IPS-NIHi7 (cell line): ENCODE results near the gene UTP18.
"Not testable (repeated sequence)": the region's sequence is repeated elsewhere in the genome, so short reads cannot be mapped to it uniquely, and the experiment has no call there.

Experiments used
- DNase-seq: peaks from one replicate; pipeline ENCODE4 v3.0.0; 2012; ENCODE audit warnings: mixed read lengths; ENCODE audit errors: extremely low spot score

The UTP18 gene

DNA sequence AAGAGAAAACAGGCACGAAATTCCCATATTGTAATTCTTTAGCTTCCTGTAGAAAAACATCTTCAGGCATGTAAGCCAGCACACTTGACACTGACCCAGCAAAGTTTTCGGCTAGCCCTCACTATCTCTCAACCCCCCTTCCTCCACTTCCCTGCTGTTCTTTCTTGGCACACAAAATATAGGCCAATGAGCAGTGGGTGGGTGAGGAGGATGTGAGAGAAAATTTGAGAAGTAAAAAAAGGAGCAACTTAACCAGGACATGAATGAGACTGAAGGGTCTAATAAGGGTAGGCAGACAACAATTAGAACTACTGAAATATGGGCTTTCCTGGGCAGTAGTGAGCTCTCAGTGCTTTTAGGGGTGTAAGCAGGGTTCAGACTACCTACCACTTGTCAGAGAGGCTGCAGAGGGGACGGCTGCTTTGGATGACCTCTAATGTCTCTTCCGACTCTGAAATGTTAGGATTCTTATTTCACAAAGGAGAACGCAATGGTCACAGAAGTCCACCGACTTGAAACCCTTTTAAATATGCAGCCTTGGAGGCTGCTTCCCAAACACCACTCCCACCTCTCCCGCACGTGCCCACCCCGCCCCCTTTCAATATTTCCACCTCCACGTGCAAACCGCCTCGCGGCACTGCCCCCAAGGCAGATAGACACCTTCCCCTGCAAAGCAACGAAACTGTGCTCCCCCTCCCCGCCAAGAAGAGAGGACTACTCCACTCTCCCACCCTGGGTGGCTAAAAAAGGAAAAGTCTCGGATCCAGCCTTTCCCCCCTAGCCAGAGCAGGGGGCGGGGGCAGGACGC lies 1.4 kb upstream of the UTP18 start:
- peak; percentile 27 for DNase-seq

DNA sequence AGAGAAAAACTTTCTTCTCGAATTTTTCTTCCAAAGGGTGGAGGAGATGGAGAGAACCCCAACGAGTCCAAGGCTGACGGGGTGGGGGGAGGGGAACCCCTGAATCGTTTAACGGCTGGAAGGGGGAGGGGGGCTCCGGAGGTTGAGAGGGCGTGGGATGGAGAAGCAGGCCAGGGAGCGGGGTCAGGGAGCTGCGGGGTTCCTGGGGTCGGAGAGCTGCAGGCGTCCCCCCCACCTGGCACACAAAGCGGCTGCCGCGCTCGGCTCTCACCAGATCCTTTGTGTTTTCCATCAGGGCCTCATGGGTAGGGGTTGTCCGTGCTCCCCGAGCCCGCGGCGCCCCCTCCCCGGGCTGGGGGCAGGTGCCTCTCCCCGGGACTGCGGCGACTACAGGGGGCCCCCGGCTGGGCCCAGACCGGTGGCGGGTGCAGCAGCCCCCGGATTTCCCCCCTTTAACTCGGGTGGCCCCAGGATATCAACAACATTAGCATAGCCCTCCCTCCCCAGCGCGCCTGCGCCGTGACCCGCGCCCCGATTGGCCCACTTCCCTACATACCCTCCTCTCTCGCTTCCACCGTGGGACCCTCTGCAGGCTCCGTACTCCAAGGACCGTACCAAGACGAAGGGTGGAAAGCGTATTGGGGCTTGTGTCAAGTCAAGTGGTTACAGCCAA lies 646 bp upstream of the UTP18 start, which contains the start of gene MBTD1:
MBTD1 (minus strand) TSS at position 486 of the 673 bp plus-strand sequence. CDS start 34,888 bp downstream, outside the sequence.
- peak; percentile 97 for DNase-seq

DNA sequence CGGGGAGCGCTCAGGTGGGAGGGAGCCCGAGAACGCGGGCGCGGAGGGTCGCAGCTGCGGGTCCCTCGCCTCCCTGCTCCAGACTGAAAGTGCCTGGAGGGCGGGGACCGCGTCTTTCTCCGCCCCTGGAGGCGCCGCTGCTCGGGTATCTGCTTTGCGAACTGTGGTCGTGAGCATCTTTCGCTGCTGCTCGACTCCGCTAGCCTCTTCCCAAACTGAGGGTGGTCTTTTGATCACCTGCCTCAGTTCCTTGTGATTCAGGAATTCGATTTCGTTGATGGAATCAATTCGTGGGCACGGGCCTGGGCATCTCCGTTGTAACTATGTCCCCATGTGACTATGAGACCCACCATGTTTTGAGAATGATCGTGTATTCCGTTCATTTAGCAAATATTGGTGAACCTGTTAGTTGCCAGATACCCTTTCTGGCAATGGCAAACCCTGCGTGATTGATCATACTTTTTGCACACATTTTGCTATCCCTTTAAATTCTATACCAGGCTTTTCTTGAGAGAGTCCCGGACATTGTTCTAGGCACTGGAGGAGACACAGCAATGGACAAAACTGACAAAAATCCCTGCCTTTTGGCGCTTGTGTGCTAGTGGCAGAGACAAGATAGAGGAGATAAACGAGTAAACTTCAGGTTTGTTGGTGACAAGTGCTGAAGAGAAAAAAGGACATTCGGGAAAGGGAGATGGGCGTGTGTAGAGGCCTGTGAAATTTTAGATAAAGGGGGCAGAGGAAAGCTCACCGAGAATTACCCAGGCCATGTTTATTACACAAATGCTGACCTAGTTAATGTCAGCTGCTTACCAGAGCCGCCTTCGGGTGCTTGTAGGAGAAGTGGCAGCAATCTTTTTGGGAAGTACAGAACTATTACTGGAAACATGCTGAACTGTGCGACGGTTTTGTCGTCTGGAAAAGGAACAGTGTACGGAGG lies 948 bp downstream of the UTP18 start:
- DNase-seq = peak; percentile 81

DNA sequence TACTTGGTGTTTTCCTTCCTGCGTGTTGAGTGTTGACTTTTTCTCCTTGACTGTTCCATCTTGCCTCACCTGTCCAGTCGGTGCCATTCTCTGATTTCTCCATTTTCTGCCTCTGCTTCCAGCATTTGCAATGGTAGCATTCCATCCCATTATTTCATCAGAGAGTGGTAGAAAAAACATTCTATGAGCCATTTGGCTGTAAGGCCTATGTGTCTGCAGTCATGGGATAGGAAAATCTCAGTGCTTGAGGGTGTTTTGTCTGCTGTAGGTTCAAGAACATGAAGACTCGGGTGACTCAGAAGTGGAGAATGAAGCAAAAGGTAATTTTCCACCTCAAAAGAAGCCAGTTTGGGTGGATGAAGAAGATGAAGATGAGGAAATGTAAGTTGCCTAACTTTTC lies 2.7 kb downstream of the UTP18 start:
- DNase-seq = no peak

DNA sequence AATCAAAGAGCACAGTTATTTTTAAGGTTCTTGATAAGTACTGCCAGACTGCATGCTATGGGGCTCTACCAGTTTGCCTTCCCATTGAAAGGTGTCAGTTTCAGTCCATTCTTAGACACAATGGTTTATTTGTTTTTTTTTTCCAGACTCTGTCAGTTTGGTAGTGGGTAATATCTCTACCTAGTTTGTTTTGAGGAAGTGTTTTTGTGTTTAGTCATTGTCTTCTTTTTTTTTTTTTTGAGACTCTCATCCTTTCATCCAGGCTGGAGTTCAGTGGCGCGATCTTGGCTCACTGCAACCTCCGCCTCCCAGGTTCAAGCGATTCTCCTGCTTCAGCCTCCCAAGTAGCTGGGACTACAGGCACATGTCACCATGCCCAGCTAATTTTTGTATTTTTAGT lies 4.1 kb downstream of the UTP18 start:
- DNase-seq = not testable (repeated sequence)

DNA sequence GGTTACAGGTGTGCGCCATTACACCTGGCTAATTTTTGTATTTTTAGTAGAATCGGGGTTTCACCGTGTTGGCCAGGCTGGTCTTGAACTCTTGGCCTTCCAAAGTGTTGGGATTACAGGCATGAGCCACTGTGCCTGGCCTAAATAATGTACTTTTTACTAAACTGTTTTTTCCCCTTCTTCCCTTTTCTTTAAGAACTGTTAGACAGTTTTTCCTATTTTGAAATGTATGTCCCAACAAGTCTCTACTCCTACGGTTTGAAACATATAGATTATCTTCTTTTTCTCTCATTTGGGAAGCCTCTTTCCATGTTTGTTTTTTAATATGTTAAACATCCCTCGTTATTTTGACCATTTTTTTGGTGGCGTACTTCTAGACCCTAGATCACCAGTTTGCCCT lies 9.6 kb downstream of the UTP18 start:
- DNase-seq = no peak

DNA sequence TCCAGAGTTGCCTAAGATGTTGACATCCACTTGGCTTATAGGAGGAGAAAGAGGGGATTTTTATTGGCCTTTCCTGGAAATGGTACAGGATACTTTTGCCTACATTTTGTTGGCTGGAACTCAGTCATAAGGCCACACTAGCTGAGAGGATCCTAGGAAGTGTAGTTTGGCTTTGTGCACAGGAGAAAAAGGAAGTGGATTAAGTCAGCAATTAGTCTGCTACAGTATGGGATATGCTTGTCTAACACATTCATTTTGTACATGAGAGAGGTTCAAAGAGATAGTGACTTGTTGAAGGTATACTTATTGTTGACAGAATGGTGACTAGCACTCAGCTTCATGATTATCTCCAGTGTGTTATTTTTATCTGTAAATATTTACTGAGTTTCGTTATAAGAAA lies 10.3 kb downstream of the UTP18 start:
- DNase-seq = no peak

DNA sequence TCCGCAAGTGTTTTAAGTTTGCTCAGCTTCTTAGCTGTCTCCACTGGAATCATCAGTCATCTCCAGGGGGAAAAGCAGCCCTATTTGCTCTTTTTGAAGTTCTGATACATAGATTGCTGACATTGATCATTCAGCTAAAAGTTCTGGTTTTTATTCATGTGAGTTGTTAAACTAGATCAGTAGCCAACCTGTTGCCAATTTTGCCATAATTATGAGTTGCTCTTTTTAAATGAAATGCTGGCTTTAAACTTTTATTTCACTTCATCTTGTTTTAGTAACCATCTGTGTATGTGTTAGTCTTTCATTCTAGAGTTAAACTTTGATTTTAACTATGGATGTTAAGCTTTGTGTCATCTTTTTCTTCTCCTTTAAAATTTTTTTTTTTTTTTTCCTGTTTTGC lies 12.5 kb downstream of the UTP18 start:
- DNase-seq = no peak

DNA sequence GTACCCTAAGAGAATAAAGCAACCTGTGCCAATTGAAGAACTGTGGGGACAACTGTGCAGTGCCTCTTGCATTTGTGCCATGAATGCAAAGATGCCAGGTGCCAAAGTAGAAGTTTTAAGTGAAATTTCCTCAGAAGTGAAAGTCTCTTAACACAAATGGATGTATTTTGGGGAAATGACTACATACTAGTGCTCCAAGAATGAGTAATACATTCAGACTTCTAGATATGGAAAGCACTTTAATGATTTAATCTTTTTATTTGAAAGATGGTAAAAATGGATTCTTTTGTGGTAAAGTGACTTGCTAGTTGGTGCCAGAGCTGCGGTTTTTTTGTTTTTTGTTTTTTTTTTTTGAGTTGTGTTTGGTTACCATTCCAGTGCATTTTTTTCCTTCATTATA lies 15.0 kb downstream of the UTP18 start:
- DNase-seq = no peak

DNA sequence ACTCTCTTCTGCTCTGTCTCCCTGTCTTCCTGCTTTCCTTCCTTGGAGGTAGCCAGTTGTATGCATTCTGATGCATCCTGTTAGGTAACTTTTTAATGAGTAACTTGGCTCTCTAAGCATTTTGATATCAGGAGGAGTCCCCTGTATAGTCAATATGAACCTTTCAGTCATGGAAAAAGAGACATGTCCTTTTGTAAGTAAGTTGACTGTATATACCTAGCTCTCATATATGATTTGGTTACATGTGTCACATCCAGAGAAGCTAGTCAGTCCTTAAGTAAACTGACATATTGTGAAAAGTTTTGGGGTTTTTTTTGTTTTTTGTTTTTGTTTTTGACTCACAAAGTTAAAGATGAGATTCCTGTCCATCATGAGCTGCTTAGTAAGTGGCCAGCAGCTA lies 18.8 kb downstream of the UTP18 start:
- DNase-seq = no peak

DNA sequence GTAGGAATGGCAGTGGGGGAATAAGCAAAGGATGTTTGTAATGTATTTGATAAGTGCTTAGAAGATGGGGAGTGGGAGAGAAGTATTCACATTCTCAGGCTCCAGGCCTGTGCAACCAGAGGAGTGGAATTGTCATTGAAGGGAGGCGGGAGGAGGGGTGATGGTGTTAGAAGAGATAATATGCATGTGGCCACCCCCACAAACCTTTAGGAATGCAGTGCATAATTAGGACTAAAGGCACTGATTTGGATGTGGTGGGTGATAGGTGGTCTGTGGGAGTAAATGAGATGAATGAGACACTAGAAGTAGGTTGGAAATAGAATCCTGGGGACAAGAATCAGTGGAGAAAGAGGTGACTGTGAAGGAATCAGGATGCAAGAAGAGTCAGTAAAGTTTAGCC lies 27.1 kb downstream of the UTP18 start:
- no peak for DNase-seq

DNA sequence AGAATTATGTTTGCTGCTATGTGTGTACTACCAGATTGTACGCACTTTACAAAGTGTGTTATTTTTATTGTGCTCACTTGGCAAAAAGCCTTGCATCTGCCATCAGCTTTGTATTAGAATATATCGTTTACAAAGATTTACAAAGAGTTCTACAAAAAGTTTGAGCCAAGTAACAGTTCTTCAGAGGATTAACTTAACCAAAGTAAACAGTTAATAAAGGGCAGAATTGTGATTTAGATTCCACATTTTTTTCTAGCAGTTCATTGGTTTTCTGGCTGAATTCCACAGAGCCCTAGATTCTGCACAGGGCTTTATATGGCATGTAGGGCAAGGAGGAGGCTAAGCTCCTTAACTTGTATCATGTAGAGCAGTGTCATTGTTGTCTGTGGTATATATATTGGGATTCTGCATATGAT lies 29.4 kb downstream of the UTP18 start:
- DNase-seq = no peak

DNA sequence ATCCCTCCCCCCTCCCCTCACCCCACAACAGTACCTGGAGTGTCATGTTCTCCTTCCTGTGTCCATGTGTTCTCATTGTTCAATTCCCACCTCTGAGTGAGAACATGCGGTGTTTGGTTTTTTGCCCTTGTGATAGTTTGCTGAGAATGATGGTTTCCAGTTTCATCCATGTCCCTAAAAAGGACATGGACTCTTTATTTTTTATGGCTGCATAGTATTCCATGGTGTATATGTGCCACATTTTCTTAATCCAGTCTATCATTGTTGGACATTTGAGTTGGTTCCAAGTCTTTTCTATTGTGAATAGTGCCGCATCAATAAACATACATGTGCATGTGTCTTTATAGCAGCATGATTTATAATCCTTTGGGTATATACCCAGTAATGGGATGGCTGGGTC lies 34.0 kb downstream of the UTP18 start:
- not testable (repeated sequence) for DNase-seq

DNA sequence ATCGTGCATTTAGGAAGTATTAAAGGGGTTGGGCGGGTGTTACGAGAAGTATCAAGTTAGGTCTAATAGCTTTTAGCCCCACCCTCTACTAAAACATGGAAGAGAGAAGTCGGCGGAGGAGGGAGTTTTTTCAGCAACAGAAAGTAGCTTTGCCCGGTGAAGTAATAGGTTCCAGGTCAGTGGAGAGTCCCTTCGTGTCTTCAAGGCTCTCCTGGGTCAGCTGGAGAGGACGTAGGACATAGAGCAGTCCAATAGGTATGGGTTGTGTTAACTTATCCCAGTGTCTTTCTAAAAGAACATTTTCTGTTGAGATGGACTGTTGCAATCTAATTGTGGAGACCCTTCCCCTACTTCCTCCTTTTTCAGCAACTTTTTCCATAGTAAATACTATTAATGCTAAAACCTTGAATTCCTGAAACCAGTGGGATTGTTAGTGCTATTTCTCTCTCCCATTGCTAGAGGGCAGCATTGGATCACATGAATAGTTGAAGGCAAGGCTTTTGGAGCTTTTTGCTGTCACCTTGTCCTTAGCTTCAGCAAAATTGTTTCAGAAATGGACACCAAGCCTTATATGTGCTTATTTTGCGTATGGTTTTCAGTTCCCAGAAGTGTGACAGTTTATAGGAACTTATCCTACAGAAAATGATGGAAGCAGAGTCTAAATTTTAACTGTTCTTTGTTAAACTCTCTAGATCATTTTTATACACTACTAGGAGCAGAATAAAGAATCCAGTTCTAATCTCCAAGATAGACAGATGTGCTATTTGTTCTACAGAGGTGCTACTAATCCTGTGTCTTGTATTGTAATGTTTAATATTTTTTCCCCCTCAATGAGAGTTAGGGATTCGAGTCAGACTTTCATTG lies 38.4 kb downstream of the UTP18 start:
- peak; percentile 66 for DNase-seq

DNA sequence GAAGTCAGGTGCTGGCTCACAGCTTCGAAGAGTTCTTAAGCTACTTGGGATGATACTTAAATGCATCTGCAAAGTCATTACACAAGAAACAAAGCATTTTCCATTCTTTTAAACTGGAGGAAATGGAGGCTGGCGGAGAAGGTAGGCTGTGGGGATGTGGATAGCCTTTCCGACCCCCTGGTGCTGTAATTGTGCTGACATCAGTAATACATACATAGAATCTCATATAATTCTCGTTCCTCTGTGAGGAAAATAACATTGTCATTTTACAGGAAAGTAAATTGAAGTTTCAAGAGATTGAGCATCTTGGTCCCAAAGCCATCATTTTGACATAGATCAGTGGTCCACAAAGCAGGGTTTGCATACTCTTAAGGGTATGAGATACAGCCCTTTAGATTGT lies 39.5 kb downstream of the UTP18 start:
- DNase-seq = no peak

DNA sequence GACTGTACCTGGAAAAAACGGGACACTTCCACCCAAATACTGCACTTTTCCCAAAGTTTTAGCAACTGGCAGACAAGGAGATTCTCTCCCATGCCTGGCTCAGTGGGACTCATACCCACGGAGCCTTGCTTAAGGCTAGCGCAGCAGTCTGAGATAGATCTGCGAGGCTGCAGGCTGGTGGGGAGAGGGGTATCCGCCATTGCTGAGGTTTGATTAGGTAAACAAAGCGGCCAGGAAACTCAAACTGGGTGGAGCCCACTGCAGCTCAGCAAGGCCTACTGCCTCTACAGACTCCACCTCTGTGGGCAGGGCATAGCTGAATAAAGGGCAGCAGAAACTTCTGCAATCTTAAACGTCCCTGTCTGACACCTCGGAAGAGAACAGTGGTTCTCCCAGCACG lies 44.8 kb downstream of the UTP18 start:
- DNase-seq = no peak

DNA sequence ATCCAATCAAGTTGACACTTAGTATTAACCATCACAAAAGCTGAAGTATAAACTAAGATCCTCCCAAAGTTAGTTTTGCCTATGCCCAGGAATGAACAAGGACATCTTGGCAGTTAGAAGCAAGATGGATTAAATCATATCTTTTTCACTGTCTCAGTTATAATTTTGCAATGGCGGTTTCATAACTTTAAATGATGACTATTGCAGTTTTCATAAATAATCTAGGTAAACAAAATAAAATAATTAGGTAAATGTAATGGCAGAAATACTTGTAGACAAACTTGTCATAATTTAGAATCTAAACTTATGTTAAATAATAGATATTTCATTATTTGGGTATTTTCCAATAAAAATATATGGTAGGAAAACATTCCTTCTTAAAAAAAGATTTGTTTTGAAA lies 51.7 kb downstream of the UTP18 start:
- not testable (repeated sequence) for DNase-seq

DNA sequence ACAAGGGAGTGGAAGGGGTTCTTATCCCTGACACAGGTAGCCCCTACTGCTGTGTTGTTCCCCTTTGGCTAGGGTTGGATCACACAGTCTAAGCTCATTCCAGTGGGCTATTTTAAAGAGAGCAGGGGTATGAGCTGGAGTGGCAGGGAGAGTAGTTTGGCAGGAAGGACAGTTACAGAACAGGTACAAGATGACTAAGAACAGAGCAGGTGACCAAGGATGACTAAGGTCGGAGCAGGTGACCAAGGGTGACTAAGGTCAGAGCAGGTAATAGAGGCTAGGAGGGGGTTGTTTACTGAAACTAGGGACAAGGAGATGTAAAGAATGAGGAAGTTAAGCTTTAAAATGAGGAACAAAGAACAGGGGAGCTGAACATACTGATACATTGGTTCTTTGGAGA lies 58.8 kb downstream of the UTP18 start:
- no peak for DNase-seq

DNA sequence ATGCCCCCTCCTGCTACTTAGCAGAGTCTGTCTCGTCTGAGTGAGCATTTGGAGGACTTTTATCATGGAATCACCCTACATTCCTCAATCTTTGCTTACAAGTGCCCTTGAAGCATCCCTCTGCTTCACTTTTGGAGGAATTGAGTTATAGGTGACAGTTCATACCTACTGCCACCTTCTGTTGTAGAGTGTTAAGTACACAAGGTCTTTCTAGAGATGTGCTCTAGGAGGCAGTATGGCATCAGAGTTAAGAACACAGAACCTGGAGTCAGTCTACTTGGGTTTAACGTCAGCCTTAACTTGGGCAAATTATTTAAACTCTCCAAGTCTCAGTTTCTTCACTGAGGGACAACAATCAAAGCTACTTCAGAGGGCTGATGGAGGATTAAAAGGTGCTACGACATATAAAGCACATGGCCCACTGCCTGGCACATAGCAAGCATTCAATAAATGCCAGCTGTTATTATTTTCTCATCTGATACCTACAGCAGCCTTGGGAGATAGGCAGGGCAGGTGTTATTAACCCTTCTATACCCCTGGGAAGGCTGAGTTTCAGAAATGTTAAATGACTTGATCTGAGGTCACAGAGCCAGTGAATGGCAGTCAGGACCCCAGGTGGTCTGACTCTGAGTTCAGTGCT lies 62.2 kb downstream of the UTP18 start:
- DNase-seq = peak; percentile 79

DNA sequence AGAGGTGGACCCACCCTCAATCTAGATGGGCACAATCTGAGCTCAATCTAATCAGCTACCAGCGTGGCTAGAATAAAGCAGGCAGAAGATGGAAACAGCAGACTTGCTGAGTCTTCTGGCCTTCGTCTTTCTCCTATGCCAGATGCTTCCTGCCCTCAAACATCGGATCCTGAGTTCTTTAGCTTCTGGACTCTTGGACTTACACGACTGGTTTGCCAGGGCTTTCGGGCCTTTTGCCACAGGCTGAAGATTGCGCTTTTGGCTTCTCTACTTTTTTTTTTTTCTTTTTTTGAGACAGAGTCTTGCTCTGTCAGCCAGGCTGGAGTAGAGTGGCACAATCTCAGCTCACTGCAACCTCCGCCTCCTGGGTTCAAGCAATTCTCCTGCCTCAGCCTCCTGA lies 65.1 kb downstream of the UTP18 start:
- no peak for DNase-seq
